Effector memory CD4-positive, alpha-beta T cell (primary cell): ENCODE results near the gene FDXR.
A peak's percentile ranks its signal among the peaks of the same experiment; 100 is the strongest.

Source experiments
- DNase-seq, 3 donors: peaks; one replicate each; pipeline ENCODE4 v3.0.0-alpha.2; 2020
- H3K27ac ChIP-seq: 2 replicates; pipeline ENCODE4 v1.7.0; 2013; ENCODE audit warnings: mild to moderate bottlenecking, low read length, moderate library complexity; ENCODE audit not compliant: insufficient read depth, poor library complexity, severe bottlenecking
- H3K27me3 ChIP-seq: replicated peaks from 2 replicates; pipeline ENCODE4 v1.7.0; 2013; ENCODE audit warnings: mild to moderate bottlenecking, low read length; ENCODE audit not compliant: insufficient read depth, control insufficient read depth, poor library complexity, severe bottlenecking
- H3K36me3 ChIP-seq: 2 replicates; pipeline ENCODE4 v1.7.0; 2013; ENCODE audit warnings: mild to moderate bottlenecking, low read length, moderate library complexity; ENCODE audit not compliant: control insufficient read depth, insufficient read depth
- H3K4me1 ChIP-seq: 2 replicates; pipeline ENCODE4 v1.7.0; 2013; ENCODE audit warnings: low read length, mild to moderate bottlenecking; ENCODE audit not compliant: control insufficient read depth, insufficient read depth, poor library complexity, severe bottlenecking
- H3K4me3 ChIP-seq: 2 replicates; pipeline ENCODE4 v1.7.0; 2013; ENCODE audit warnings: low read length, low read depth, mild to moderate bottlenecking; ENCODE audit not compliant: insufficient read depth, poor library complexity, severe bottlenecking
- H3K9me3 ChIP-seq: 2 replicates; pipeline ENCODE4 v1.7.0; 2013; ENCODE audit warnings: mild to moderate bottlenecking, low read length, moderate library complexity; ENCODE audit not compliant: control insufficient read depth

Gene FDXR

GRCh38 chr17:74863420-74864296 lies 9.1 kb downstream of the FDXR start:
- H3K27me3 ChIP-seq = peaks cover 31% of the 10 kb centered on the region
- no peak for DNase-seq
- H3K4me1 ChIP-seq = peaks cover 32% of the 10 kb centered on the region
- no peaks in the 10 kb centered on the region for H3K9me3 ChIP-seq
- H3K36me3 ChIP-seq = no peaks in the 10 kb centered on the region
- no peak overlapping the region for H3K4me3 ChIP-seq
- no peak overlapping the region for H3K27ac ChIP-seq

DNA sequence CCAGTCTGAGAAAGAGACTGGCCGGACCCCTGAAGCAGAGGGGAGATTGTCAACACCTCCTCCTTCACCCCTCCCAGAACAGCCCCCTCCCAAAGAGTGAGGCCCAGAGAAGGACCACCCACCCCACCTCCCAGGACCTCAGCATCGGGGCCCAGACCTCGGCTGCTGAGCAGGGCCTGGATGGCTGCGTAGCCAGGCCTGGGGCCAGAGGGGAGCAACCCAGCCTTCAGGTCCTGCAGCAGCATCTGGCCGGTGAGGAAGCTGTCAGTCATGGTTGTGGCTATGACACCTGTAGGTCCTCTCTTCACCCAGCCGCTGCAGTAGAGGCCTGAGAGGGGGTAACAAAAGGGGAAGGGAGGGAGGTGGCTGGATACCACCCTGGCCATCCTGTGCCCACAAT lies 9.9 kb downstream of the FDXR start:
- H3K4me1 ChIP-seq = peaks cover 32% of the 10 kb centered on the region
- no peaks in the 10 kb centered on the region for H3K9me3 ChIP-seq
- no peak overlapping the region for H3K27ac ChIP-seq
- H3K36me3 ChIP-seq = no peaks in the 10 kb centered on the region
- H3K27me3 ChIP-seq = peaks cover 33% of the 10 kb centered on the region
- H3K4me3 ChIP-seq = no peak overlapping the region
- DNase-seq = no peak

DNA sequence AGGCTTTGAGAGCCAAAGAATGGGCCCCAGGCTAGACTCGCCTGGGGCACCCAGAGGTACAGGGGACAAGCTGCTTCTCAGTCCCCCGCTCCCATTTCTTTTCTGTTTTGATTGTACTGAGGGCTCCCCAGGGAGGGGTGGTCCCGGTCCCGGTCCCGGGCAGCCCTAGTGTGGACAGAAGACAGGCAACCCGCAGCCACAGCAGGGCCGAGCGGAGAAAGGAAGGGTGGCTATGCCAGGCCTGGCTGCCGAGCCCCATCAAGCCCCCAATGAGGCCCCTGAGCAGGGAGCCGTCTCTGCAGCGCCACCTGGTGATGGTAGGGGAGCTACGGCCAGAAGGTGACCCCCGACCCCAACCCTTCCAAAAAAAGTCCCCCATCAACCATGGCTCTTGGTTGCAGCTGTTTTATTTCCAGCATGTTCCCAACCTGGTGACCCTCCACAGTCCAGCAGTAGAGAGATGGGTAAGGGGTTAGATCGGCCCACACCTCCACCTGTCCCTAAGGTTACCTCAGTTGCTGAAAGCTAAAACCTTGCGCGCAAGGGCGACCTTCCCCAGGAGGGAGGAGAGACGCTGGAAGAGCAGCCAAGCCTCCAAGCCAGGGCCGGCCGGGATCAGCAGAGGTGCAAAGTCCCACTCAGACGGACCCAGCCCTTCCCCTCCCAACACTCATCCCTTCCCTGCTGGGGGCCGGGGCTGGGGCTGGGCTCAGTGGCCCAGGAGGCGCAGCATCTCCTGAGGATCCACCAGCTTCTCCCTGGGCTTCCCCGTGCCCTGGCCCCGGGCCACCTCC lies 10.5 kb downstream of the FDXR start:
- Histone ChIP-seq H3K4me3 (no peak overlapping the region), H3K4me1 (peaks cover 32% of the 10 kb centered on the region), H3K27me3 (peaks cover 33% of the 10 kb centered on the region), H3K27ac (no peak overlapping the region), H3K36me3 (no peaks in the 10 kb centered on the region), H3K9me3 (no peaks in the 10 kb centered on the region)
- peak; percentile 23 to 56 (median 36) for DNase-seq

DNA sequence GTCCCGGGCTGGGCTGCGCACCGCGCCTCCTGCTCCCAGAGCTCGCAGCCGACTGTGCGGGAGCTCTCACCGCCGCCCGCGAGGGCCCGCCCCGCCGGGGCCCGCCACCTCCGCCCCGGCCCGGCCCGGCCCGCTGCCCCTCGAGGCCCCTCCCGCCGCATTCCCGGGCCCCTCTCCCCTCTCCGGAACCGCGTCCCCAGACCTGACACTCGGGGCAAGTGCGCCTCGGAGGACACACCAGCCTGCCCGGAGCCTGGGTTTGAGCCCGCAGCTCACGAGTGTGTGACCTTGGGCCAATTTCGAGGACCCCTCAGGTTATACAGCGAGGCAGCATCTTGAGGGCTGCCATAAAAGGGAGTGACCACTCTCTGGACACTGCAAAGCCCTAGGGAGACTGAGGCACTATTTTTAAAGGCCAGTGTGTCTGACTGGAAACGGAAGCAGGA lies 11.1 kb downstream of the FDXR start:
- no peak for DNase-seq
- Histone ChIP-seq H3K36me3 (no peaks in the 10 kb centered on the region), H3K27ac (no peak overlapping the region), H3K4me1 (peaks cover 32% of the 10 kb centered on the region), H3K9me3 (no peaks in the 10 kb centered on the region), H3K27me3 (peaks cover 33% of the 10 kb centered on the region), H3K4me3 (no peak overlapping the region)

- DNase-seq = no peak
These were observed 11.7 kb downstream of the FDXR start for GRCh38 chr17:74860872-74861661.

DNA sequence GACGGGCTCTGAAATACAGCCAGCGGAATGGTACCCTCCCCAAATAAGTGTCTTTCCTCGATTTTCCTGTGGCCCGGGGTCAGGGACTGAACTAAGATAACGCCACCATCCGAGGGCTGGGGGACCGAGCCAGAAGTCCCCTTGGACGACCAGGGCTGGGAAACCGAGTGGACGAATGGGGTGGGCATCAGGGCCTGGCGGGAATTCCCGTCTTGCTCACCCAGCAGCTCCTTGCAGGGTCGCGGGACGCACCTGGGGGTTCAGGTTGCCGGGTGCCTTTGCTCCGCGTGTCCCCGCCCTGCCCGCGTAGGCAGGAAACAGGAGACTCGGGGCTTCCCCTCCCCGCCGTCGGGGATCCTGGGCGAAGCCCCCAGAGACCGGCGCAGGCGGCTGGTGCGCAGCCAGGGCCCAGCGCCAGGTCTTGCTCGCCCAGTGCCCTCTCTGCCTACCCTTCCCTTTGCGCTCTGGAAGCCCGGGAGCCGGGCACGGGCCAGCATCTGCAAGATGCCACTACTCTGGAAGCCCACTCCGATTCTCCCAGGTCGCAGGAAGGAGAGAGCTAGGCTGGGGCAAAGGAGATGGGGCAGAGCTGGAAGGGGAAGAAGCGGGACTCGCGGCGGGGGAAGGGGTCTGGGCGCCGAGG lies 12.4 kb downstream of the FDXR start:
- peaks cover 33% of the 10 kb centered on the region for H3K27me3 ChIP-seq
- no peaks in the 10 kb centered on the region for H3K36me3 ChIP-seq
- H3K27ac ChIP-seq = no peak overlapping the region
- DNase-seq = no peak
- peaks cover 32% of the 10 kb centered on the region for H3K4me1 ChIP-seq
- peak overlapping the region; percentile 37 for H3K4me3 ChIP-seq
- no peaks in the 10 kb centered on the region for H3K9me3 ChIP-seq

More at GRCh38 chr17:74860872-74861661, 11.7 kb downstream of the FDXR start:
- peak overlapping the region; percentile 37 for H3K4me3 ChIP-seq
- peaks cover 32% of the 10 kb centered on the region for H3K4me1 ChIP-seq
- H3K27me3 ChIP-seq = peaks cover 33% of the 10 kb centered on the region
- H3K36me3 ChIP-seq = no peaks in the 10 kb centered on the region
- no peaks in the 10 kb centered on the region for H3K9me3 ChIP-seq
- no peak overlapping the region for H3K27ac ChIP-seq

DNA sequence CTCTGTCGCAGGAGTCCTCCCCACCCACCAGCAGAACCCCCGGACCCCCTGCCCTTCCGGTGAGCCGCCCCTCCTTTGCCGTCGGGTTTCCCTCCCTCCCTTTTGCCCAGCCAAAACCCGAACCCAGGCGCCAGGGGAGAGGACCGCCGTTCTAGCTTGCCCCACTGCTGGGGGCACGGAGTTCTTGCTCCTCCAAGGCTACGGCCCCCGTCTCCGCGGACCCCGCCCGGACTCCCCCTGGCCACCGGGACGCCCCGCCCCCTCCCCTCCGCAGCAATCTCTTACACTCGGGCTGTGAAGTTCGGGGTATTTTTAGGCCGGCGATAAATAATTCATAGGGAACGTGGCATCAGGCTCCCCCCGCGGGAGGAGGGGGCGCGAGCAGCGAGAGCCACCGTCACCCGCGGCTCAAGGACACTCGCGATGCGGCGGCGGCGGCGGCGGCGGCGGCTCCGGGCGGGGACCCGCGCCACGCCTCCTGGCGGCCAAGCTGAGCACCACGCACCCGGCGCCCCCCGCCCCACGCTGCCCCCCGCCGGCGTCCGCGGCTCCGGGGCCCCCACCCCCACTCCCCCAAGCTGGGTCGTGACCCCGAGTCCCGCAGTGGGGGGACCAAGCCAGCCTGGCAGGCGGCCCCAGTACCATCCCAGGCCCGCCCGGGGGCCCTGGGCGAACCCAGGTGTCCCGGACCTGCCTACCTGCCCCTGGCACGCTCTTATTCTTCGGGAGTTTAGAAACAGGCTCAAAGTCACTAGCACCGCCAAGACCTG lies 13.2 kb downstream of the FDXR start, which contains the start of gene GRIN2C:
Gene GRIN2C, minus strand, starts transcription at position 427 of the 770 bp plus-strand sequence. CDS start 4,793 bp downstream, outside the sequence.
- peaks cover 33% of the 10 kb centered on the region for H3K27me3 ChIP-seq
- no peak for DNase-seq
- H3K4me3 ChIP-seq = peak within 1 kb of the TSS; percentile 37
- no peaks in the 10 kb centered on the region for H3K36me3 ChIP-seq
- H3K27ac ChIP-seq = no peak within 1 kb of the TSS
- H3K4me1 ChIP-seq = peaks cover 28% of the 10 kb centered on the region
- H3K9me3 ChIP-seq = no peaks in the 10 kb centered on the region

DNA sequence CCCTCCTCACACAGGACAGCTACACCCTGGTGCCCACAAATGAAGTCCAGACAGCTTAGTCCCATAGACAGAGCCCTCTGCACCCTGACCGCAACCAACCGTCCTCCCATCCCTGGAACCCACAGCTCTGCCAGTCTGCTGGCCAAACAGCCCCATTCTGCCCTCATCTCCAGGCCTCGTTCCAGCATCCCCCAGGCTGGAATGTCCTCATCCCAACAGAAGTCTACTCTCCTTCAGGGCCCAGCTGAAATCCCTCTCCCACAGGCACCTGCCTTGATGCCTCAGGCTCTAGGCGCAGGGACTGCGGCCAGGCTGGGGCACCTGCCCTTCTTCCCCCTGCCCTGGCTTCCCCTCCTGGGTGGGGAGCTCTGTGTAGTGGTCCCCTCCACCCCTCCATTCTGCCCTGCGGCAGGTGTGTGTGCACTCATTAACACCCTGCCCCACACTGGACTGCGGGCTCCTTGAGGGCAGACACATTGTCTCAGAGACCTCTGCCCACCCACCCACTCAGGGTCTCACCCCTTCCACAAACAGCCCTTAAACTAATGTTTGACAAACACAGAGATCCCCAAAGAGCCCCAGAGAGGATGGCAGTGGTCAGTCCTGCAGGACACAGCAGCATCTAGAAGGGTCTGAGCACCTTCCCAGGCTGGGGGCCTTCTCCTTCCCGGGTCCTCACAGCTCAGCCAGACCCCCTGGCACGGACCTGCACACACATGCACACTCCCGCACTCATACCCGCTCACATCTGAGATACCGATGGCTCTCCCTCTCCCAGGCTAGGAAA lies 13.9 kb downstream of the FDXR start:
- H3K9me3 ChIP-seq = no peaks in the 10 kb centered on the region
- H3K27me3 ChIP-seq = peaks cover 33% of the 10 kb centered on the region
- no peak for DNase-seq
- peaks cover 27% of the 10 kb centered on the region for H3K4me1 ChIP-seq
- no peak overlapping the region for H3K27ac ChIP-seq
- no peak overlapping the region for H3K4me3 ChIP-seq
- no peaks in the 10 kb centered on the region for H3K36me3 ChIP-seq
